Stimulated activated naive CD4-positive, alpha-beta T cell (primary cell): ENCODE results near the gene LPAR6.
A peak's percentile ranks its signal among the peaks of the same experiment; 100 is the strongest.

Source experiments
- DNase-seq, 6 experiments: peaks; one replicate each; lab custom pipeline; 2025; lab: John Stamatoyannopoulos, UW

Gene LPAR6

GRCh38 chr13:48414501-48414900, 1.6 kb upstream of the LPAR6 start:
- DNase-seq, result no peak

GRCh38 chr13:48411841-48412531, 927 bp downstream of the LPAR6 start:
- peak in 5 of 6 experiments; percentile 3 to 54 (median 31) for DNase-seq

GRCh38 chr13:48411147-48411794, 1.6 kb downstream of the LPAR6 start:
- DNase-seq, result no peak

- DNase-seq, result no peak
Measured at GRCh38 chr13:48410199-48410598, 2.7 kb downstream of the LPAR6 start.

- no peak for DNase-seq
Measured at GRCh38 chr13:48405875-48406274, 7.0 kb downstream of the LPAR6 start.

- no peak for DNase-seq
Measured at GRCh38 chr13:48404952-48405351, 8.0 kb downstream of the LPAR6 start.

- no peak for DNase-seq
Measured at GRCh38 chr13:48403913-48404312, 9.0 kb downstream of the LPAR6 start.

- peak in 2 of 6 experiments; percentile 16 to 40 for DNase-seq
Measured at GRCh38 chr13:48403151-48403631, 9.7 kb downstream of the LPAR6 start.

GRCh38 chr13:48402325-48402932, 10.5 kb downstream of the LPAR6 start:
- DNase-seq, result no peak

- DNase-seq, result peak in 1 of 6 experiments; percentile 9
Measured at GRCh38 chr13:48401480-48401879, 11.4 kb downstream of the LPAR6 start.

GRCh38 chr13:48400850-48401291, 12.0 kb downstream of the LPAR6 start:
- peak in 2 of 6 experiments; percentile 22 to 27 for DNase-seq

GRCh38 chr13:48400090-48400694, 12.7 kb downstream of the LPAR6 start:
- no peak for DNase-seq

- no peak for DNase-seq
Measured at GRCh38 chr13:48398450-48399095, 14.3 kb downstream of the LPAR6 start.

- DNase-seq, result no peak
Measured at GRCh38 chr13:48397744-48398143, 15.2 kb downstream of the LPAR6 start.

- DNase-seq, result no peak
Measured at GRCh38 chr13:48393698-48394085, 19.2 kb downstream of the LPAR6 start.

GRCh38 chr13:48393030-48393697, 19.7 kb downstream of the LPAR6 start:
- no peak for DNase-seq

GRCh38 chr13:48391257-48391656, 21.7 kb downstream of the LPAR6 start:
- no peak for DNase-seq

- DNase-seq, result no peak
Measured at GRCh38 chr13:48386816-48387215, 26.1 kb downstream of the LPAR6 start.

GRCh38 chr13:48383384-48383783, 29.5 kb downstream of the LPAR6 start:
- no peak for DNase-seq

- DNase-seq, result no peak
Measured at GRCh38 chr13:48380581-48380980, 32.3 kb downstream of the LPAR6 start.

GRCh38 chr13:48377857-48378256, 35.1 kb downstream of the LPAR6 start:
- DNase-seq, result no peak

- DNase-seq, result no peak
Measured at GRCh38 chr13:48370815-48371214, 42.1 kb downstream of the LPAR6 start.
